Upper lobe of left lung (tissue), 6 donors: ENCODE data around the gene LHX2. TPM values are rescaled to one million over a fixed set of nuclear protein-coding genes. Genes with fewer than 3 reads are reported as not detected.

ENCODE experiments used
- ATAC-seq, 2 donors: fragments of 200-7000 bp; cut with Tn5 transposase; one replicate each; pipeline ENCODE4 v1.9.1; 2022; ENCODE audit warnings: mild to moderate bottlenecking in 2 of 2, moderate library complexity in 2 of 2; ENCODE audit not compliant: low FRiP score in 2 of 2
- DNase-seq, 2 donors: peaks; one replicate each; pipeline ENCODE4 v3.0.0-alpha.2; 2019 to 2020
- H3K27ac ChIP-seq, 4 donors: fragments of 200-600 bp; sonication (generic); one replicate each; pipeline ENCODE4 v1.5.1; 2016 to 2019
- H3K27me3 ChIP-seq, 4 donors: fragments of 200-600 bp; sonication (generic); one replicate each; pipeline ENCODE4 v1.5.1; 2017 to 2019
- H3K36me3 ChIP-seq, 4 donors: fragments of 200-600 bp; sonication (generic); one replicate each; pipeline ENCODE4 v1.5.1; 2016 to 2019
- H3K4me1 ChIP-seq, 4 donors: fragments of 200-600 bp; sonication (generic); one replicate each; pipeline ENCODE4 v1.5.1; 2018 to 2019
- H3K4me3 ChIP-seq, 4 donors: fragments of 200-600 bp; sonication (generic); one replicate each; pipeline ENCODE4 v1.5.1; 2017 to 2019; ENCODE audit warnings: mild to moderate bottlenecking in 2 of 4, moderate library complexity in 1 of 4
- H3K9me3 ChIP-seq, 4 donors: fragments of 200-600 bp; sonication (generic); one replicate each; pipeline ENCODE4 v1.5.1; 2018 to 2019
- EP300 ChIP-seq, 4 donors: sonication (generic); formaldehyde crosslinking; IDR thresholded peaks; one replicate each; pipeline ENCODE4 v1.5.1; 2017; ENCODE audit warnings: antibody characterized with exemption in 4 of 4, control low read depth in 2 of 4
- POLR2A ChIP-seq, 4 donors: fragments of 450-650 bp; IDR thresholded peaks; one replicate each; pipeline ENCODE4 v1.5.1; 2016 to 2017; ENCODE audit warnings: antibody characterized with exemption in 4 of 4, mild to moderate bottlenecking in 2 of 4
- POLR2AphosphoS5 ChIP-seq, 2 donors: sonication (generic); formaldehyde crosslinking; IDR thresholded peaks; one replicate each; pipeline ENCODE4 v1.5.1; 2017; ENCODE audit warnings: antibody characterized with exemption in 2 of 2
- WGBS, 2 donors: methylation state at CpG; one replicate each; pipeline ENCODE4 v1.1.5; 2017 to 2018; 5-methylcytosine and 5-hydroxymethylcytosine counted together
- total RNA-seq, 6 donors: library from RNA; depleted of rRNA in 4 of 6; stranded (reverse); fragments of >200 nt in 4 of 6; gene quantifications; one replicate each; pipeline versions ENCODE4 v1.1.0 to v1.2.1, GENCODE V29; 2016 to 2021
- TF ChIP-seq, protein P1 (sequence below), 6 experiments: fragments of 450-650 bp in 4 of 6; fragments of 200-600 bp in 2 of 6; sonication (generic) in 2 of 6; IDR thresholded peaks; one replicate each; pipeline ENCODE4 v1.5.1; 2016 to 2019; ENCODE audit warnings: antibody characterized with exemption in 6 of 6
- donor health status: DM: no; HTN: no; CAD: no; lungs with moderate emphysema.
- donor health status: DM: no; HTN: yes; CAD: no; lungs with severe emphysema.

The LHX2 gene
- total RNA-seq, 6 donors from 2014 or later: not detected

GRCh38 chr9:124010303-124010664, 1.3 kb upstream of the LHX2 start:
- TF ChIP-seq, protein P1, sequence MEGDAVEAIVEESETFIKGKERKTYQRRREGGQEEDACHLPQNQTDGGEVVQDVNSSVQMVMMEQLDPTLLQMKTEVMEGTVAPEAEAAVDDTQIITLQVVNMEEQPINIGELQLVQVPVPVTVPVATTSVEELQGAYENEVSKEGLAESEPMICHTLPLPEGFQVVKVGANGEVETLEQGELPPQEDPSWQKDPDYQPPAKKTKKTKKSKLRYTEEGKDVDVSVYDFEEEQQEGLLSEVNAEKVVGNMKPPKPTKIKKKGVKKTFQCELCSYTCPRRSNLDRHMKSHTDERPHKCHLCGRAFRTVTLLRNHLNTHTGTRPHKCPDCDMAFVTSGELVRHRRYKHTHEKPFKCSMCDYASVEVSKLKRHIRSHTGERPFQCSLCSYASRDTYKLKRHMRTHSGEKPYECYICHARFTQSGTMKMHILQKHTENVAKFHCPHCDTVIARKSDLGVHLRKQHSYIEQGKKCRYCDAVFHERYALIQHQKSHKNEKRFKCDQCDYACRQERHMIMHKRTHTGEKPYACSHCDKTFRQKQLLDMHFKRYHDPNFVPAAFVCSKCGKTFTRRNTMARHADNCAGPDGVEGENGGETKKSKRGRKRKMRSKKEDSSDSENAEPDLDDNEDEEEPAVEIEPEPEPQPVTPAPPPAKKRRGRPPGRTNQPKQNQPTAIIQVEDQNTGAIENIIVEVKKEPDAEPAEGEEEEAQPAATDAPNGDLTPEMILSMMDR (IDR thresholded peaks at IDR 0.05): no peak
- TF ChIP-seq POLR2A (IDR thresholded peaks at IDR 0.05): no peak
- no peak for TF ChIP-seq POLR2AphosphoS5 (IDR thresholded peaks at IDR 0.05)
- TF ChIP-seq EP300 (IDR thresholded peaks at IDR 0.05): no peak

GRCh38 chr9:124010665-124011321, 775 bp upstream of the LHX2 start:
- peaks cover 39 to 60% (median 43%) of the 10 kb centered on the region in 4 donors for H3K4me1 ChIP-seq
- no peaks in the 10 kb centered on the region for H3K36me3 ChIP-seq
- peak overlapping the region in 3 of 4 donors; percentile 19 to 35 (median 28) for H3K4me3 ChIP-seq
- peak in 1 of 2 donors; percentile 78 for DNase-seq
- peaks cover 0 to 99% (median 66%) of the 10 kb centered on the region in 4 donors for H3K27me3 ChIP-seq
- peak in 1 of 2 donors; percentile 18 for ATAC-seq
- H3K27ac ChIP-seq: no peak overlapping the region
- 4 to 7% methylated on average over 19 to 21 of the region's 34 CpGs for WGBS, 2 donors
- TF ChIP-seq POLR2A (IDR thresholded peaks at IDR 0.05): no peak
- no peak for TF ChIP-seq EP300 (IDR thresholded peaks at IDR 0.05)
- TF ChIP-seq POLR2AphosphoS5 (IDR thresholded peaks at IDR 0.05): no peak
- TF ChIP-seq, protein P1 (IDR thresholded peaks at IDR 0.05): no peak
- H3K9me3 ChIP-seq: no peaks in the 10 kb centered on the region

More at GRCh38 chr9:124010303-124010664, 1.3 kb upstream of the LHX2 start:
- ATAC-seq (no peak), DNase-seq (no peak)
- no peak overlapping the region for H3K27ac ChIP-seq
- no peaks in the 10 kb centered on the region for H3K9me3 ChIP-seq
- WGBS, 2 donors: 12 to 21% methylated on average over 9 of the region's 9 CpGs
- no peak overlapping the region for H3K4me3 ChIP-seq
- no peaks in the 10 kb centered on the region for H3K36me3 ChIP-seq
- peaks cover 0 to 99% (median 64%) of the 10 kb centered on the region in 4 donors for H3K27me3 ChIP-seq
- peaks cover 34 to 55% (median 38%) of the 10 kb centered on the region in 4 donors for H3K4me1 ChIP-seq

DNA sequence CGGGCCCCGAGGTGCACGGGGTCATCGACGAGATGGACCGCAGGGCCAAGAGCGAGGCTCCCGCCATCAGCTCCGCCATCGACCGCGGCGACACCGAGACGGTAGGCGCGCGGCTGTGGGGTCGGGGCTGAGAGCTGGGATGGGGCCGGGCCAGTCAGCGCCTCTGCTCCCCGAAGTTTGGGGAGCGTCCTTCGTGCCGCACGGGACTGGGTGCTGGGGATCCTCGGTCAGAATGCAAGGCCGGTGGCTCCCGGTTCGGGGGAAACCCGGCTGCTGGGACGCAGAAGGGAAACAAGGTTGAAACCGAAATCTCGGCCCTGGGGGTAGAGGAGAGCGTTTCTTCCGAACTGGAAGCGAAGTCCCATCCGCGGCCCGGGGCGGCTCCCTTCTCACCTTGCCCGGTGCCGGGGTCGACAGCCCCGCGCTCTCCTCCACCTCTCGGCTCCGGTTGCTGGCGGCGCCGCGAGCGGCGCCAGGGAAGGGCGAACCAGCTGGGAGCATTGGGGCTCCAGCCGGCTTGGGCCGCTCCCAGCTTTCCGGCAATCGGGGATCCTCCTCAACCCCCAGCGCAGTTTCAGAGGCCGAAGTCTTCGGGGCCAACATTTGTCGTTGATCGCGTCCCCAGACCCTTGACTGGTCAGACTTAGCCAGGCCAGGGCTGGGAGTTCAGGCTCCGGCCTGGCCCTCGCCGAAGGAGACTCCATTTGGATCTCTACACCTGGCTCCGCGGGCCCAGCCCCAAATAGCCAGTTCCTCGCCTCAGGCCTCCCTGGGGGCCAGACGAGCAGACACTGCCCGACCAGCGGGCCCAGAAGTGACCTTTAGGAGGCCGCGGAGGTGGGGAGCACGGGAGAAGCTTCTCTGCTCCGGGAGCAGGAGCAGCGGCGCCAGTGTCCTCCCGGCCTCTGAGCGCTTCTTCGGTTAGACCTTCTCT, 1.1 kb downstream of the LHX2 start:
- DNase-seq (peak in 1 of 2 donors; percentile 82), ATAC-seq (no peak)
- Histone ChIP-seq H3K27ac (no peak overlapping the region), H3K4me3 (peak overlapping the region in 3 of 4 donors; percentile 19 to 35 (median 32)), H3K27me3 (peaks cover 0 to 100% (median 75%) of the 10 kb centered on the region in 4 donors), H3K9me3 (no peaks in the 10 kb centered on the region), H3K36me3 (no peaks in the 10 kb centered on the region), H3K4me1 (peaks cover 57 to 79% (median 61%) of the 10 kb centered on the region in 4 donors)
- TF ChIP-seq POLR2A (IDR thresholded peaks at IDR 0.05): no peak
- TF ChIP-seq EP300 (IDR thresholded peaks at IDR 0.05): no peak
- WGBS, 2 donors: 0 to 11% methylated on average over 11 to 45 of the region's 83 CpGs

DNA sequence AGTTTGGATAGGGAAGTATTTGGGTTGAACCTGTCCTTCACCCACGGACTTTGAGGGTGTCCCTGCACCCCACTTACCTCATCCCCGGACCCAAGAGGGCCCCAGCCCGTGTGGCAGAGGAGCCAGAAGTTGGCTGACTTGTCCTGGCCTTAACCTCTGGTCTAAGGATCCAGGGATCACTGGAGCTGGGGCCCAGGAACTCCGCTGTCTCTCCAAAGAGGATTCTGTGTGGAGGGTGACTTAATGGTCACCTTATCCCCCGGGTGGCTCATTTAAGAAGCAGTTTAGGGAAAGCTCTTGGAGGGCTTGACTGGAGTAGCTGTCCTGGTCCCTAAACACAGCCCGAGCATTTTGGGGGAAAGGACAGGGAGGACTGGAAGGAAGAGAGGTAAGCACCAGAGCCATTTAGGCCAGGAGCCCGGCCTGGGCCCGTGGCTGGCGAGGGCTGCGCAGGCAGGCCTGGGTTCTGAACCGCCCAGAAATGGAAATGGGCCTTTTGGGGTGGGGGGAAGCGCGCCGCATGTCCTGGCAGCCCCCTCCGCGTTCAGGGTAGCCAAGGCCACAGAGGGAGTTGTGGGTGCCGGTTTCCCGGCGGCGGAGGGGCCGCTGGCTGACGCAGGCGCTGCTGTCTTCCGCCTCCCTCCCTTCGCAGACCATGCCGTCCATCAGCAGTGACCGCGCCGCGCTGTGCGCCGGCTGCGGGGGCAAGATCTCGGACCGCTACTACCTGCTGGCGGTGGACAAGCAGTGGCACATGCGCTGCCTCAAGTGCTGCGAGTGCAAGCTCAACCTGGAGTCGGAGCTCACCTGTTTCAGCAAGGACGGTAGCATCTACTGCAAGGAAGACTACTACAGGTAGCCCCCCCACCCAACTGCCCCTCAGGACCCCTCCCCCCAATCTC, 2.0 kb downstream of the LHX2 start:
- no peak for TF ChIP-seq POLR2AphosphoS5 (IDR thresholded peaks at IDR 0.05)
- no peak for TF ChIP-seq POLR2A (IDR thresholded peaks at IDR 0.05)
- TF ChIP-seq EP300 (IDR thresholded peaks at IDR 0.05): no peak
- TF ChIP-seq, protein P1 (IDR thresholded peaks at IDR 0.05): no peak
- no peak for ATAC-seq
- Histone ChIP-seq H3K27me3 (peaks cover 0 to 100% (median 75%) of the 10 kb centered on the region in 4 donors), H3K36me3 (no peaks in the 10 kb centered on the region), H3K4me3 (no peak overlapping the region), H3K9me3 (no peaks in the 10 kb centered on the region), H3K4me1 (peaks cover 60 to 80% (median 64%) of the 10 kb centered on the region in 4 donors), H3K27ac (no peak overlapping the region)
- 8 to 9% methylated on average over 10 to 21 of the region's 40 CpGs for WGBS, 2 donors
- peak in 1 of 2 donors; percentile 79 for DNase-seq
